ENCODE data around the gene SMG7. TPM values are rescaled to one million over a fixed set of nuclear protein-coding genes. Genes with fewer than 3 reads are reported as not detected.
A peak's percentile ranks its signal among the peaks of the same experiment; 100 is the strongest.

The SMG7 gene
- total RNA-seq, 4 donors from 2014 or later = 27.7 to 34.7 (median 32.7) TPM

- 66% methylated on average over 4 of the region's 4 CpGs for WGBS
- no peaks in the 10 kb centered on the region for H3K9me3 ChIP-seq
- H3K4me3 ChIP-seq = no peak overlapping the region
- intact Hi-C loops (cut with DNase I) = no loop called here
- DNase-seq (ENCODE audit: extremely low spot score) = no peak
- no peaks in the 10 kb centered on the region for H3K36me3 ChIP-seq
- no peaks in the 10 kb centered on the region for H3K27me3 ChIP-seq
- no peak overlapping the region for H3K27ac ChIP-seq (replicated peaks in 1 of 4)
- TF ChIP-seq POLR2A (IDR thresholded peaks at IDR 0.05; ENCODE audit: low read depth) = no peak
- no peak for TF ChIP-seq POLR2AphosphoS5 (IDR thresholded peaks at IDR 0.05)
- no peak for TF ChIP-seq EP300 (IDR thresholded peaks at IDR 0.05)
- no peak for TF ChIP-seq CTCF (IDR thresholded peaks at IDR 0.05)
- H3K4me1 ChIP-seq = peaks cover 5 to 18% (median 10%) of the 10 kb centered on the region in 4 donors
These were observed 93.0 kb downstream of the SMG7 start for GRCh38 chr1:183565261-183565660.

GRCh38 chr1:183566026-183566425 is 93.7 kb downstream of the SMG7 start:
- 91% methylated on average over 2 of the region's 2 CpGs for WGBS
- intact Hi-C loops (cut with DNase I) = no loop called here
- no peak for TF ChIP-seq CTCF (IDR thresholded peaks at IDR 0.05)
- TF ChIP-seq POLR2A (IDR thresholded peaks at IDR 0.05; ENCODE audit: low read depth) = no peak
- TF ChIP-seq POLR2AphosphoS5 (IDR thresholded peaks at IDR 0.05) = no peak
- no peak for TF ChIP-seq EP300 (IDR thresholded peaks at IDR 0.05)
- Histone ChIP-seq H3K27ac (replicated peaks in 1 of 4) (no peak overlapping the region), H3K4me3 (no peak overlapping the region), H3K9me3 (no peaks in the 10 kb centered on the region), H3K36me3 (no peaks in the 10 kb centered on the region), H3K27me3 (no peaks in the 10 kb centered on the region), H3K4me1 (peaks cover 5 to 18% (median 10%) of the 10 kb centered on the region in 4 donors)
- no peak for DNase-seq (ENCODE audit: extremely low spot score)

- peaks cover 5 to 18% (median 10%) of the 10 kb centered on the region in 4 donors for H3K4me1 ChIP-seq
- 61% methylated on average over 5 of the region's 5 CpGs for WGBS
- no peak overlapping the region for H3K27ac ChIP-seq (replicated peaks in 1 of 4)
These were observed 95.3 kb downstream of the SMG7 start for GRCh38 chr1:183567584-183567983.

GRCh38 chr1:183568176-183569021 is 96.1 kb downstream of the SMG7 start:
- TF ChIP-seq CTCF (IDR thresholded peaks at IDR 0.05) = no peak
- no peaks in the 10 kb centered on the region for H3K36me3 ChIP-seq
- H3K4me3 ChIP-seq = no peak overlapping the region
- peaks cover 5 to 18% (median 10%) of the 10 kb centered on the region in 4 donors for H3K4me1 ChIP-seq
- no peaks in the 10 kb centered on the region for H3K27me3 ChIP-seq
- WGBS = 80% methylated on average over 11 of the region's 12 CpGs
- DNase-seq (ENCODE audit: extremely low spot score) = no peak
- peak overlapping the region in 1 of 4 donors; percentile 34 for H3K27ac ChIP-seq (replicated peaks in 1 of 4)
- H3K9me3 ChIP-seq = no peaks in the 10 kb centered on the region
- intact Hi-C loops (cut with DNase I) = no loop called here

More at GRCh38 chr1:183567584-183567983, 95.3 kb downstream of the SMG7 start:
- Histone ChIP-seq H3K4me3 (no peak overlapping the region), H3K36me3 (no peaks in the 10 kb centered on the region), H3K27me3 (no peaks in the 10 kb centered on the region), H3K9me3 (no peaks in the 10 kb centered on the region)
- intact Hi-C loops (cut with DNase I) = no loop called here
- TF ChIP-seq POLR2AphosphoS5 (IDR thresholded peaks at IDR 0.05) (no peak), EP300 (IDR thresholded peaks at IDR 0.05) (no peak), POLR2A (IDR thresholded peaks at IDR 0.05; ENCODE audit: low read depth) (no peak)
- no peak for DNase-seq (ENCODE audit: extremely low spot score)

GRCh38 chr1:183569141-183569540 is 96.8 kb downstream of the SMG7 start:
- Histone ChIP-seq H3K4me1 (peaks cover 5 to 18% (median 10%) of the 10 kb centered on the region in 4 donors), H3K4me3 (no peak overlapping the region), H3K9me3 (no peaks in the 10 kb centered on the region), H3K27ac (replicated peaks in 1 of 4) (peak overlapping the region in 1 of 4 donors; percentile 34), H3K36me3 (no peaks in the 10 kb centered on the region), H3K27me3 (no peaks in the 10 kb centered on the region)
- no peak for DNase-seq (ENCODE audit: extremely low spot score)
- WGBS = 68% methylated on average over 4 of the region's 4 CpGs
- intact Hi-C loops (cut with DNase I) = no loop called here
- TF ChIP-seq POLR2AphosphoS5 (IDR thresholded peaks at IDR 0.05) = no peak
- TF ChIP-seq POLR2A (IDR thresholded peaks at IDR 0.05; ENCODE audit: low read depth) = no peak

Measured in esophagus muscularis mucosa (tissue), 4 donors.